GM19324 (cell line): Measurements from ENCODE around the gene CETN2.
"Not testable (repeated sequence)": the region's sequence is repeated elsewhere in the genome, so short reads cannot be mapped to it uniquely, and the experiment has no call there.

Source experiments
- ATAC-seq: cut with Tn5 transposase; IDR thresholded peaks from one replicate; pipeline ENCODE4 v1.9.1; 2021; ENCODE audit warnings: mild to moderate bottlenecking, moderate library complexity; ENCODE audit not compliant: unreplicated experiment, low FRiP score

CETN2 gene

DNA sequence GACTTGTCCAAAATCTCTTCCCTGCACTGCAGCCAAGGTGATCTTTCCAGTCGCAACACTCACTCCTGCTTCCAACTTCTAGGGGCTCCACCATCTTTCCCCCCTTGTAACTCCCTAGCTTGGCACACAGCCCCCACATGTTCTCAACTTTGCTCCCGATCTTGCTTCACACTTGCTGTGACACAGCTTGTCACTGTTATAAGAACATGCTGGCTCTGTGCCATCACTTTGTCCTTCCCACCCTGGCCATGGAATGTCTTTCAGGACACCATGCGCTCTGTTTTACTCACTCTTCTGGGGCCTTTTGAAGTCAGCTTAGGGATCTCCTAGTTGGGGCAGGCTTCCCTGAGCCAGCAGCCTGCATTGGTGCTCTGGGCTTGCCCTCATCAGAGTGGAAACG lies 2.8 kb upstream of the CETN2 start:
- ATAC-seq, result no peak

DNA sequence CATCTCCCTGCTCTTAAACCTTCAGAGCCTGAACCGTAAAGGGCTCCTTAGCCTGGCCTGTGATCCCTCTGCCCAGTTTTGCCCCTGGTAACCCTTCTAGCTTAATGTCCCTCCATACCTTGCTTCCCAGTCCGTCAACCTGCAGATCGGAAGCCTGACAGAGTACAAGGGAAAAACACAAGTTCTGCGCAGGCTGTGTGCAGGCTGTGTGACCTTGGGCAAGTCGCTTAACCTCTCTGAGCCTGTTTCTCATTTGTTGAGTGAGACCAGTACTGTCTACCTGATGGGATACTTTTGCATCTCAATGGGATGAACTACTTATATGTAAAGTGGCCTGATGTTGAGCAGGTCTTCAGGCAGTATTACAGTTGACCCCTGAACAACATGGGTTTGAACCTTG lies 2.0 kb upstream of the CETN2 start:
- no peak for ATAC-seq

DNA sequence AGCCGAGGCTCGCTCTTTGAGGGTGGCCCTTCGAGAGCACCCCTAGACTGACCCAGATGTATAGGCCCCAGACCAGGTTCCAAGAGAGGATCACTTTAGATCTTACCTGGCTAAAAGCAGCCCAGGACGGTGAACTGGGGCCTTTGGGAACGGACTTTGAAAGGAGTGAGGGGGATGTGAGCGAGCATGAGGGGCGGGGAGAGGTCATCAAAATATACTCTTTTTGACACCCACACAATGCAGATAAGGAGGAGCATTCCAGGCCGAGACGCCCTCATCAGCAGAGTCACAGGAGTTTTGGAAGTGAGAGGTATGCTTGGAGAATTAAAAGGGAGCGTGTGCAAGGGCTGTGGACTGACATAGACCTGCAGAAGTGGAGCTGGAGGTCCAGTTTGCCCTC lies 834 bp upstream of the CETN2 start:
- no peak for ATAC-seq

DNA sequence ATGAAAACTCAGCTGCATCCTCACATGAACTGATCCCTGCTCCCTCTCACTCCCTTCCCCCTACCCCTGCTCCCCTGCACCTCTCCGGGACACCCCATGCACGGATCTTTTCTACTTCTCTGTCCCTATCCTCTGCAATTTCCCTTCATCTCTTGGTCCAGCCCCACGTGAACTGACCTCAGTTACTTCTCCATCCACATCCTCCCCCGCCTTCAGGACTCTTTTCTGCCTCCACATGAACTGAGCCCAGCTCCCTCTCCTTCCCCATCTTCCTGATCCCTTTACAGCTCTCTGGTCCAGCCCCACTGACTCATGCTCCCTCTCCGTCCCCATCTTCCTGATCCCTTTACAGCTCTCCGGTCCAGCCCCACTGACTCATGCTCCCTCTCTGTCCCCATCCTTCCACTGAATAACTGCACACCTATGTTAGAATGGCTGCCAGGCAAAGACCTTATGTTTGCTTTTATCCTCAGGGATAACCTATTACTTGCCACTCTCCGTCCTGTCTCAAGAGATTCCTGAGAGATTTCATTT lies 5.6 kb downstream of the CETN2 start:
- ATAC-seq, result no peak

GRCh38 chrX:152823657-152824056 lies 6.9 kb downstream of the CETN2 start:
- ATAC-seq, result no peak

GRCh38 chrX:152822383-152823086 lies 8.0 kb downstream of the CETN2 start:
- no peak for ATAC-seq

- ATAC-seq, result no peak
Observed at GRCh38 chrX:152821145-152821765, 9.3 kb downstream of the CETN2 start.

DNA sequence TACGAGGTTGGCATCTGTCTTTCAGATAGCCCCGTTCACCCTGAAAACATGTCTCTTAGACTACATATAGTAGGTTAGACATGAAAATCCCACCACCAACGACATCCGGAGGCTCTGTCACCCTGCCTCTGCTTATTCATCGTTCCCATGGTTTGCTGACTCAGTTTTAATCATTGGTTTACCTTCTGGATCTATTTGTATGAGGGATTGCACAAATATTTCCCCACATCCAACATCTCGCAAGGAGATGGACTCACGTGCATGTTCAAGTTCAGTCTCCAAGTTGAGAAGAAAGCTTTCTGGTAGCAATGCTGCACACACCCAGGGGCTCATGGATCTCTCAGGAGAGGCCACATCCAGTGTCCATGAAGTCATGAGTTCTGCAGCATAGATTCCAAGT lies 10.8 kb downstream of the CETN2 start:
- no peak for ATAC-seq

- no peak for ATAC-seq
Observed at GRCh38 chrX:152819266-152819665, 11.3 kb downstream of the CETN2 start.

DNA sequence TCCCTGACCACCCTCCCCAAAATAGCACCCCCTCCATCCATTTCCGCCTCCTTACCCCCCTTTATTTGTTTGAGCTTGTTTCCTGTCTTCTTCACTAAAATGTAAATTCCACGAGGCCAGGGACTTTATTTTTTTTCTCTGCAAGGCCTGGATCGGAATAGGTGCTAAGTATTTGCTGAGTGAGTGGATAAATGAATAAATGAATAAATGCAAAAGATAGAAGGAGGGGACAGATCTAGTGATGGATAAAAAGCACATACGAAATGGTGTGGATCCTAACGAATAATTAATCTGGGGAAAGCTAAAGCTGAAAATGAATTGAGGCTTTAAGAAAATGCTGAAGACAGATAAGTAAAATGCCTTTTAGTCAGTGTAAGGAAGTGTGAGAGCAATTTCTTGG lies 12.2 kb downstream of the CETN2 start:
- ATAC-seq, result no peak

- no peak for ATAC-seq
Observed at GRCh38 chrX:152817078-152817764, 13.3 kb downstream of the CETN2 start.

GRCh38 chrX:152814048-152814447 lies 16.5 kb downstream of the CETN2 start:
- ATAC-seq, result no peak

- ATAC-seq, result no peak
Observed at GRCh38 chrX:152813206-152813605, 17.4 kb downstream of the CETN2 start.

DNA sequence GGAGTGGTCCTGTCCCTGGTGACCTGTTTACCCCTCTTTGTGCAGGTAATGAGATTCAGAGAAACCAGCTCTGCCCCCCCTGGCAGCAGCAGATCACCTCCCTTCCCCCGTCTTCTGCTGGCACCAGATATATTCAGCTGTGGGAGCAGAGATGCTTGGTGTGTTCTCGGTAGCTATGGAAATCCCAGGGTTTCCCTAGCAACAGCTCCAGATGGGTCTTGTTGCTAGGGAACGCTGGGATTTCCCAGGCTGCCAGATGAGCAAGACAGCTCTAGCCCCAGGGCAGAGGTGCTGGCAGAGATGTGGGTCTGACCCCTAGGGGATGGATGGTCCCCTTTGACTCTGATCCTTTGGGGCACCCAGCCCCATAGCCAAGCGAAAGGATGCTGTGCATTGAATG lies 20.2 kb downstream of the CETN2 start:
- no peak for ATAC-seq

DNA sequence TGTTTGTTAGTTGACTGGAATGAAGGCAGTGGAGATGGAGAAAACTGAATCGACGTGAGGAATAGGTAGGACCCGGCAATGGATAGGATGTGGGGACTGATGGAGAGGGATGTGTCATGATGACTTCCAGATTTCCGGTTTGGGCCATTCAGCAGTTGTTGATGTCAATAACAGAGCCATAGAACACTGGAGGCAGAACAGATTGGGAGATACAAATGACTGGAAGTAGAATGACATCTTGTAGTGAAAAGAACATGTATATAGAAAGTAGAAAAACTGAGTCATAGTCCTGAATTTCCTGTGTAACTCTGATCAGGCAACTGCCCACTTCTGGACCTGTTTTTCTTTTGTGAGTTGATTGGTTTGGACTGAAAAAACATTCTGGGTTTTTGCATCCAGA lies 24.5 kb downstream of the CETN2 start:
- ATAC-seq, result no peak

- ATAC-seq, result no peak
Observed at GRCh38 chrX:152798945-152799344, 31.6 kb downstream of the CETN2 start.

DNA sequence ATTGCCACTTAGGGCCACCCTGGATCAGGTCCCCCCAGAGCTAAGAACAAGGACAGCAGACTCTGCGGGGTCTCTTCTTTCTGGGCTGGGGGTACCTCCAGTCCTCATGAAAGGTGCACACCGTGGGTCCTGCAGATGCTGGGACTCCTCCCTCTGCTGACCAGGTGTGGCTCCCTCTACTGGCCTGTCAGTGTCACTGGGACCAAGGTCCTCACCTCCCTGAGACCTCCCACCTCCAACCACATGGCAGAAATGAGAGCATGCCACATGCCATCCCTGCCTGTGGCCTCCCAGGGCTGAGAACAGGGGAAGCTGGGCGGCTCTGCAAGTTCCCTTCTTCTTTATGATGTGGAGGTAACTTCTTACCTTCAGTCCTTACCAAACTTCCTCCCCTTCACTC lies 43.5 kb downstream of the CETN2 start:
- ATAC-seq, result not testable (repeated sequence)
